DOHH2 (cell line): Measurements from ENCODE around the gene TMEM44.
A peak's percentile ranks its signal among the peaks of the same experiment; 100 is the strongest.

Experiments
- H3F3A ChIP-seq: fragments of 200-600 bp; sonication (generic), shearing (Covaris generic); 2 replicates; pipeline ENCODE4 v1.6.0; 2016; ENCODE audit warnings: antibody characterized with exemption, mild to moderate bottlenecking; ENCODE audit not compliant: control insufficient read depth, insufficient read depth
- H3K27ac ChIP-seq: fragments of 200-600 bp; sonication (generic); 2 replicates; pipeline ENCODE4 v1.5.1; 2014; ENCODE audit warnings: low read depth, mild to moderate bottlenecking, low read length, moderate library complexity
- H3K27me3 ChIP-seq: fragments of 200-600 bp; sonication (generic); 2 replicates; pipeline ENCODE4 v1.6.1; 2014; ENCODE audit warnings: mild to moderate bottlenecking, low read length, mixed read lengths; ENCODE audit not compliant: control insufficient read depth
- H3K36me3 ChIP-seq: fragments of 200-600 bp; sonication (generic); 2 replicates; pipeline ENCODE4 v1.6.1; 2014; ENCODE audit warnings: mild to moderate bottlenecking, low read length, moderate library complexity, mixed read lengths; ENCODE audit not compliant: control insufficient read depth
- H3K4me1 ChIP-seq: fragments of 200-600 bp; sonication (generic); 2 replicates; pipeline ENCODE4 v1.6.1; 2014; ENCODE audit warnings: mild to moderate bottlenecking, low read length, mixed read lengths; ENCODE audit not compliant: control insufficient read depth
- H3K4me2 ChIP-seq: fragments of 200-600 bp; sonication (generic); 2 replicates; pipeline ENCODE4 v1.6.0; 2014; ENCODE audit warnings: mild to moderate bottlenecking, low read length, moderate library complexity
- H3K4me3 ChIP-seq: fragments of 200-600 bp; sonication (generic); 2 replicates; pipeline ENCODE4 v1.5.1; 2014; ENCODE audit warnings: mild to moderate bottlenecking, low read length, mixed read lengths
- H3K79me2 ChIP-seq: fragments of 200-600 bp; sonication (generic); 2 replicates; pipeline ENCODE4 v1.6.1; 2014; ENCODE audit warnings: mild to moderate bottlenecking, low read length, mixed read lengths; ENCODE audit not compliant: control insufficient read depth
- H3K9me2 ChIP-seq: fragments of 200-600 bp; sonication (generic); replicated peaks from 2 replicates; pipeline ENCODE4 v1.6.1; 2014; ENCODE audit warnings: mild to moderate bottlenecking, low read length, mixed read lengths; ENCODE audit not compliant: control insufficient read depth
- H3K9me3 ChIP-seq: fragments of 200-600 bp; sonication (generic); 2 replicates; pipeline ENCODE4 v1.6.1; 2014; ENCODE audit warnings: antibody characterized with exemption, low read length, mixed read lengths; ENCODE audit not compliant: control insufficient read depth, insufficient read depth
- H4K20me1 ChIP-seq: fragments of 200-600 bp; sonication (generic); 2 replicates; pipeline ENCODE4 v1.6.0; 2014; ENCODE audit warnings: low read depth, mild to moderate bottlenecking, antibody characterized with exemption, low read length, moderate library complexity; ENCODE audit not compliant: control insufficient read depth, insufficient read depth
- CTCF ChIP-seq: fragments of 200-600 bp; sonication (generic); IDR thresholded peaks from one replicate; pipeline ENCODE4 v1.5.1; 2014; ENCODE audit warnings: antibody characterized with exemption, mild to moderate bottlenecking, low read depth, low read length; ENCODE audit not compliant: poor library complexity, severe bottlenecking
- EZH2phosphoT487 ChIP-seq: fragments of 200-600 bp; sonication (generic); IDR thresholded peaks from 2 replicates; pipeline ENCODE4 v1.6.1; 2017; ENCODE audit warnings: borderline replicate concordance, mild to moderate bottlenecking, antibody characterized with exemption, low read length, moderate library complexity, mixed read lengths

The TMEM44 gene

GRCh38 chr3:194592798-194593752 is 40.1 kb downstream of the TMEM44 start:
- H3K36me3 ChIP-seq: no peaks in the 10 kb centered on the region

GRCh38 chr3:194588741-194589140 is 44.5 kb downstream of the TMEM44 start:
- H3K9me2 ChIP-seq: no peaks in the 10 kb centered on the region
- H3F3A ChIP-seq: 0 out of 2 replicates have a peak, but pooled peaks cover 4% of the 10 kb centered on the region
- TF ChIP-seq CTCF: no peak
- no peak for TF ChIP-seq EZH2phosphoT487
- H3K36me3 ChIP-seq: peaks cover 8% of the 10 kb centered on the region; the same call in 1 of the 2 replicates
- H3K4me2 ChIP-seq: no peak overlapping the region
- H3K4me3 ChIP-seq: no peak overlapping the region
- no peaks in the 10 kb centered on the region for H3K9me3 ChIP-seq
- H3K27ac ChIP-seq: no peak overlapping the region
- no peaks in the 10 kb centered on the region for H4K20me1 ChIP-seq
- H3K79me2 ChIP-seq: peaks cover 15% of the 10 kb centered on the region
- H3K4me1 ChIP-seq: peaks cover 21% of the 10 kb centered on the region
- H3K27me3 ChIP-seq: no peaks in the 10 kb centered on the region

More at GRCh38 chr3:194592798-194593752, 40.1 kb downstream of the TMEM44 start:
- Histone ChIP-seq H3K4me3 (no peak overlapping the region), H3K9me3 (no peaks in the 10 kb centered on the region), H3K4me2 (peak overlapping the region; percentile 15; the same call in 1 of the 2 replicates), H3K79me2 (no peaks in the 10 kb centered on the region), H3K27me3 (no peaks in the 10 kb centered on the region), H3F3A (no peaks in the 10 kb centered on the region), H4K20me1 (no peaks in the 10 kb centered on the region), H3K27ac (no peak overlapping the region), H3K4me1 (peaks cover 14% of the 10 kb centered on the region), H3K9me2 (no peaks in the 10 kb centered on the region)
- TF ChIP-seq CTCF: no peak
- no peak for TF ChIP-seq EZH2phosphoT487

DNA sequence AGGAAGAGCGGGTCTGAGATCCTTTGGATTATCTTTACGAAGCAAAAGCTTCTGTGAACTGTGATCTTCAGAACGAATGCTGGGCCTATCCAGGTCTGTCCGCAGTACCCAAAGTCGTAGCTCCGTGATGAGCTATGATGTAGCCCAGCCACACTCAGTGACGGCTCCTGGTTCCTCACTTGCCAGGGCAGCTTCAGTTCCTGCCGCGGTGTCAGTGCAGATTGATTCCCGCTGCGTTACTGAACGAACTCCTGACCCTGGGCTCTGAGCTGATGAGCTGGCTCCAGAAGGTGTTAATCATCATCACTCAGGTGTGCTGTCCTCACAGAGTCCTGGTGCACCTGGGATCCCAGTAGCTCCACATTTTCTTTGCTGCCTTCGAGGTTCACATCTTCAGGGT is 45.0 kb downstream of the TMEM44 start:
- Histone ChIP-seq H3K9me3 (no peaks in the 10 kb centered on the region), H3K79me2 (peaks cover 15% of the 10 kb centered on the region), H3K4me2 (no peak overlapping the region), H3F3A (0 out of 2 replicates have a peak, but pooled peaks cover 4% of the 10 kb centered on the region), H3K27ac (no peak overlapping the region), H3K27me3 (no peaks in the 10 kb centered on the region), H3K36me3 (peaks cover 8% of the 10 kb centered on the region; the same call in 1 of the 2 replicates), H3K4me1 (peaks cover 24% of the 10 kb centered on the region), H4K20me1 (no peaks in the 10 kb centered on the region), H3K9me2 (no peaks in the 10 kb centered on the region), H3K4me3 (no peak overlapping the region)
- TF ChIP-seq CTCF (no peak), EZH2phosphoT487 (no peak)
